GM12801 (cell line): Measurements from ENCODE around the gene LINGO3.

ENCODE experiments used
- TF ChIP-seq, protein P1 (sequence below): IDR thresholded peaks from one replicate; pipeline ENCODE4 v1.5.1; 2011; ENCODE audit warnings: control low read depth; ENCODE audit not compliant: insufficient read length; ENCODE audit errors: extremely low read depth

LINGO3 gene

DNA sequence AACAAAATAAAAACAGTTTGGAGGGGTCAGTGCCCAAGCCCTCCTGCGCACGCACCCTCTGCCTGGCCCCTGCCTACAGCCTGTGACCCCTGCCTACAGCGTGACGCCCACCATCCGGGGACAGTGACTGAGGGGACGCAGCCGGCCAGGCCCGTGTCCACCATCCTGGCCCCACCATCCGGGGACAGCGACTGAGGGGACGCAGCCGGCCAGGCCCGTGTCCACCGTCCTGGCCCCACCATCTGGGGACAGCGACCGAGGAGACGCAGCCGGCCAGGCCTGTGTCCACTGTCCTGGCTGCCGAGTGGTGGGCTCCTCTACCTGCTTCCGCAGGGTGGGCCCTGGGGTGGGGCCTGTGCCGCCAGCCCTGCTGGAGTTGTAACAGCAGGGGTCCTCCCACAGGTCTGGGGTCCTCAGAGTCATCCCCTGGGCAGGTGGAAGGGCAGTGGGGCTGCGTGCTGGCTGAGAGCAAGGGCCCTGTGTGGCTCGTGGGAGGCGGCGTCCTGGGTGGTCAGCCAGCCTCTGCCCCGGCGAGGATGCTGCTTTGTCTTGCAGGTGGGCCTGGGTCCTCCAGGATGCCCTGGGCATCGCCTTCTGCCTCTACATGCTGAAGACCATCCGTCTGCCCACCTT, 34.8 kb upstream of the LINGO3 start:
- TF ChIP-seq, protein P1, sequence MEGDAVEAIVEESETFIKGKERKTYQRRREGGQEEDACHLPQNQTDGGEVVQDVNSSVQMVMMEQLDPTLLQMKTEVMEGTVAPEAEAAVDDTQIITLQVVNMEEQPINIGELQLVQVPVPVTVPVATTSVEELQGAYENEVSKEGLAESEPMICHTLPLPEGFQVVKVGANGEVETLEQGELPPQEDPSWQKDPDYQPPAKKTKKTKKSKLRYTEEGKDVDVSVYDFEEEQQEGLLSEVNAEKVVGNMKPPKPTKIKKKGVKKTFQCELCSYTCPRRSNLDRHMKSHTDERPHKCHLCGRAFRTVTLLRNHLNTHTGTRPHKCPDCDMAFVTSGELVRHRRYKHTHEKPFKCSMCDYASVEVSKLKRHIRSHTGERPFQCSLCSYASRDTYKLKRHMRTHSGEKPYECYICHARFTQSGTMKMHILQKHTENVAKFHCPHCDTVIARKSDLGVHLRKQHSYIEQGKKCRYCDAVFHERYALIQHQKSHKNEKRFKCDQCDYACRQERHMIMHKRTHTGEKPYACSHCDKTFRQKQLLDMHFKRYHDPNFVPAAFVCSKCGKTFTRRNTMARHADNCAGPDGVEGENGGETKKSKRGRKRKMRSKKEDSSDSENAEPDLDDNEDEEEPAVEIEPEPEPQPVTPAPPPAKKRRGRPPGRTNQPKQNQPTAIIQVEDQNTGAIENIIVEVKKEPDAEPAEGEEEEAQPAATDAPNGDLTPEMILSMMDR: no peak

DNA sequence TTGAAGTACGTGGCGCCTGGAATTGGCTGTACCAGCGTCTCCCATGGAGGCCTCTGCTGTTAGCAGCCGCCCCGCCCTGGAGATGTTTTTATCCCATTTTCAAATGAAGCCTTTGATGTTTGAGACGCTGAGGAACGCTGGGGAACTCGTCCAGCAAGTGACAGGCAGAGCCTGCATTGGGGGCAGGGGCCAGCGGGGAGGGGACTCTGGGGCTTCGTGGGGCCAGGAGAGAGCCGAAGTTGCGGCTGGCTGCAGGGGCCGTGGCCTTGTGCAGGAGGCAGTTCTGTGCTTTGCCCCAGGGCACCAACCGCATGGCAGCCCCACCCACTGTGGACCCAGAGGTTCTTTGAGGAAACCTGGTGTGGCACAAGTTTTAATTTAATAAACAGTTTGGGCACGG, 34.0 kb upstream of the LINGO3 start:
- TF ChIP-seq, protein P1: no peak

DNA sequence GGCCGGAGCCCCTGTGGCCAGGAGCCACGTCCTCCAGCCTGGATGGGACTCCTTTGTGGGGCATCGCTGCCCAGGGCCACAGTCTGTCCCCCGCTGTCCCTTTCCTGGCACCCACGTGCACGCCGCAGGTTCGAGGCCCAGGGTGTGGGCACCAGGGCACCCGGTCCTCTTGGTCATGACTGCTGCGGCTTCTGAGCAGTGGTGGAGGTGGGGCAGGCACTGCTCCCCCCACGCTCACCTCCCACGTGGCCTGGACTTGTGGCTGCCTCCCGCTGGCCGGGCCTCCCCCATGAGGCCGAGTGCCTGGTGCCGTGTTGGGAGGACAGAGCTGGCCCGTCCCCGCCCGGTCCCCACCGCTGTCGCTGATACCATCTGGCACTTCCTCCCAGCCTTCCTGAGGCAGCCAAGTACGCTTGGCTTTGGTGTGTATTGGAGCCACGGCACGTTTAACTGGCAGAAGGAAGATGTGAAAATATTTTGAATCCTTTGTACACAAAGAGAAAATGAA, 33.3 kb upstream of the LINGO3 start:
- TF ChIP-seq, protein P1: no peak

DNA sequence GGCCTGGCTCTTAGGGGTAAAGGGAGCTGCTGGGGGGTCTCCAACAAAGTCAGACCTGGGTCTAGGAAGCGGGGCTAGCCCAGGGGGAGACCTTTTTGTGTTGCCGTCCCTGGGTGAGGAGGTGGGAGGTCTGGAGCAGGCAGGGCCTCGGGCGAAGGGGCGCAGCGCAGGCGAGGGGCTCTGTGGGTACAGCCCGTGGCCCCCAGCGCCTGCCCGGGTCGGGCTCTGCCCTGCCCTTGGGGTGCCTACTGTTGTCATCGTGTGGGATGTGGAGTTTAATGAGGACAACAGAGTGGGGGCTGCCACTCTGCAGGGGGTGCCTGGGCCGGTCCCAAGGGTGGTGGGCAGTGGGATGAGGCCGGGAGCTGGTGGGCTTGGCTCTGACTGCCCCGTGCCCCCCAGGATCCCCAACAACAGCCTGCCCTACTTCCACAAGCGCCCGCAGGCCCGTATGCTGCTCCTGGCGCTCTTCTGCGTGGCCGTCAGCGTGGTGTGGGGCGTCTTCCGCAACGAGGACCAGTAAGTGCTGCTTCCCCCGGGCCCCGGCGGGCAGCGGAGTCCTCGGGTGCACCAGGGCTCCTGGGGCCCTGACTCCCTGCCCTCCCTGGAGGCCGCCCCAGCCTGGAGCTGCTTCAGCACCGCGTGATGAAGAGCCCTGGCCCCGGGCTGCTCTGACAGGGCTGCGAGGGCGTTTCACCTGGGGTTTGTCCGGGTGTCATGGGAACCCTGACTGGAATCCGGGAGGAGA, 32.7 kb upstream of the LINGO3 start:
- TF ChIP-seq, protein P1: no peak

DNA sequence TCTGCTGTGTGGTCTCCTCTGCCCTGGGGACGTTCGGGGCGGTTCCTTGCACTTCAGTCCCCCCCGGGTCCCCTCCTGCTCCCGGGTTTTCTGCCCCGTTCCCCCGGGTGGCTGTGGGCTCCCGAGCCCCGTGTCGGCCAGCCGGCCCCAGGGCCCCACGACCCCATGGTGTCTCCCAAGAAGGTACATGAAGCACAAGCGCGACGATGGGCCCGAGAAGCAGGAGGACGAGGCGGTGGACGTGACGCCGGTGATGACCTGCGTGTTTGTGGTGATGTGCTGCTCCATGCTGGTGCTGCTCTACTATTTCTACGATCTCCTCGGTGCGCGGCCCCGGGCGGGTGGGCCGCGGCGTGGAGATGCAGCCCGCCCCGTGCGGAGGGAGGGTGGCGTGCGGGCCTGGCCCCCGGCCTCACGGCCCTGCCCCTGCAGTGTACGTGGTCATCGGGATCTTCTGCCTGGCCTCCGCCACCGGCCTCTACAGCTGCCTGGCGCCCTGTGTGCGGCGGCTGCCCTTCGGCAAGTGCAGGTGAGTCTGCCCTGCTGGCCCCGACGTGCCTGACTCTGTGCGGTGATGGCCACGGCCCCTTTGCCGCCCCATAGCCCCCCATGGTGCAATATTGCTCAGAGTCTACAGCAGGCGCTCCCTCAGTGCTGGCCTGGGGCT, 31.8 kb upstream of the LINGO3 start:
- TF ChIP-seq, protein P1: no peak

DNA sequence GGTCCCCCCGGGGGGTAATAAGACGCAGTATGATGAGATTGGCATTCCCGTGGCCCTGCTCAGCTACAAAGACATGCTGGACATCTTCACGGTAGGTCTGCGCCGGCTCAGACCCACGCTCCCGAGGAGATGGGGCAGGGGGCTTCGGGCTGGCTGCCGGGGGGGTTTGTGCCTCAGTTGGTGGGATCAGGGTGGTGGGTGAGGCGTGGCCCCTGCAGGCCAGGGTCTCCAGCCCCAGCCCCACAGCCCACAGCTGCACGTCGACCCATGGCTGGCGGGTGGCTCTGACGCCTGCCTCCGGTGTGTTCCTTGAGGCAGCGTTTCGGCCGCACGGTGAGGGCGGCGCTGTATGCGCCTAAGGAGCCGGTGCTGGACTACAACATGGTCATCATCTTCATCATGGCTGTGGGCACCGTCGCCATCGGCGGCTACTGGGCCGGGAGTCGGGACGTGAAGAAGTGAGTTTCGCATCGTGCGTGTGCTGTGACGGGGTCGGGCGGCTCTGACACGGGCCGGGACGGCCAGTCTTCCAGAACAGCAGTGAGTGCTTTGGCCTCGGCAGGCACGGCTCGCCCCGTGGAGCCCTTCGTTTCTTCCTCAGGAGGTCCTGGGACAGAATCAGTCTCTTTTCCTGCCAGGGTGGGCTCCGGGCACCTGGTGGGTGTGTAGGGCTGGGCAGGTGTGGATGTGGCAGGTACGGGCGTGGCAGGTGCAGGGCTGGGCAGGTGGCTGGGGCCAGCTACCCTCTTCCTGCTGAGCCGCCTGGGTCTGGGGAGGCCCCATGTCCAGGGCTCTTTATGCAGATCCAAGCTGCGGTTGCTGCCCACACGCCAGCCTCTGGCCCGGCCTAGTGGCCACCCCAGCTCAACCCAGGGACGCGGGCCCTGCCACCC, 31.0 kb upstream of the LINGO3 start:
- TF ChIP-seq, protein P1: no peak
